NCI-H2227 (cell line): ENCODE measurements around the gene TBRG1.
"Not testable (repeated sequence)": the region's sequence is repeated elsewhere in the genome, so short reads cannot be mapped to it uniquely, and the experiment has no call there.

Experiments
- DNase-seq: peaks from one replicate; lab custom pipeline; 2025; ENCODE audit not compliant: unreplicated experiment; lab: John Stamatoyannopoulos, UW

TBRG1 gene, protein sequence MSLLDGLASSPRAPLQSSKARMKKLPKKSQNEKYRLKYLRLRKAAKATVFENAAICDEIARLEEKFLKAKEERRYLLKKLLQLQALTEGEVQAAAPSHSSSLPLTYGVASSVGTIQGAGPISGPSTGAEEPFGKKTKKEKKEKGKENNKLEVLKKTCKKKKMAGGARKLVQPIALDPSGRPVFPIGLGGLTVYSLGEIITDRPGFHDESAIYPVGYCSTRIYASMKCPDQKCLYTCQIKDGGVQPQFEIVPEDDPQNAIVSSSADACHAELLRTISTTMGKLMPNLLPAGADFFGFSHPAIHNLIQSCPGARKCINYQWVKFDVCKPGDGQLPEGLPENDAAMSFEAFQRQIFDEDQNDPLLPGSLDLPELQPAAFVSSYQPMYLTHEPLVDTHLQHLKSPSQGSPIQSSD

DNA sequence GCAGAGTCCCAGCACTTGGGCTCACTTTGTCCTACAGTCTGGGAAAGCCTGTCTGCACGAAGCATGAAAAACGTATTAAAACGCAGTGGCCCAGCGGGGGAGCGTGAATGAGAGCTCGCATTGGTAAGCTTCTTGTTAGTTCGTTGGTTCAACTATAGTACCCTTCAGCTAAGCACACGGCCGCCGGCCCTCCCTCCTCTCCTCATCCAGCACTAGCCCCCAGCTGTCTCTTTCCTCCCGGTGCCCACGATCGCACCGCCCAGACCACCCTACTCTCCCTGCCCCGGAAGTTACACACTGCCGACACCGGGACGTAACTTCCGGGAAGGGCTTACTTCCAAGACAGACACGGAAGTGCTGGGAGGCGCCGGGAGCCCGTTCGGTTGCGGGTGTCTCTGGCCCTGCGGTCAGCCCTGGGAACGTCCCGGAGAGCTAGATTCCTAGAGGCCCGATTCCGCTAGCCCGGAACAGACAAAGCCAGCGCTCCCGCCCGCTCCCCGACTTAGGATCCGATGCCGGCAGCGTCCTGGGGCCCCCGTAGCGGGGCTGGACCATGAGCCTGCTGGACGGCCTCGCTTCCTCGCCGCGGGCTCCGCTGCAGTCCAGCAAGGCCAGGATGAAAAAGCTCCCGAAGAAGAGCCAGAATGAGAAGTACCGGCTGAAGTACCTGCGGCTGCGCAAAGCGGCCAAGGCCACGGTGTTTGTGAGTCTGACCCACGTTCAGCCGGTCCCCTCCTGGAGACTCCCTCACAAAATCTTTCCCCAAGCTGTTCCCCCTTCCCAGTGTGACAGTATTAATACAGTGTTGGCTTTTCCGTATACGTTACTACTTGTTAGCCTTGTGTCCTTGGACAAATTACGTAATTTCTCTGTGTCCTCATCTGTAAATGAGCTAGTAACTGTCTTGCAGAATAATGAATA lies at the start of gene TBRG1:
TBRG1 (plus strand) TSS at position 334 of the 921 bp plus-strand sequence; CDS start at position 554, 220 bp downstream.
- DNase-seq: peak; percentile 91

DNA sequence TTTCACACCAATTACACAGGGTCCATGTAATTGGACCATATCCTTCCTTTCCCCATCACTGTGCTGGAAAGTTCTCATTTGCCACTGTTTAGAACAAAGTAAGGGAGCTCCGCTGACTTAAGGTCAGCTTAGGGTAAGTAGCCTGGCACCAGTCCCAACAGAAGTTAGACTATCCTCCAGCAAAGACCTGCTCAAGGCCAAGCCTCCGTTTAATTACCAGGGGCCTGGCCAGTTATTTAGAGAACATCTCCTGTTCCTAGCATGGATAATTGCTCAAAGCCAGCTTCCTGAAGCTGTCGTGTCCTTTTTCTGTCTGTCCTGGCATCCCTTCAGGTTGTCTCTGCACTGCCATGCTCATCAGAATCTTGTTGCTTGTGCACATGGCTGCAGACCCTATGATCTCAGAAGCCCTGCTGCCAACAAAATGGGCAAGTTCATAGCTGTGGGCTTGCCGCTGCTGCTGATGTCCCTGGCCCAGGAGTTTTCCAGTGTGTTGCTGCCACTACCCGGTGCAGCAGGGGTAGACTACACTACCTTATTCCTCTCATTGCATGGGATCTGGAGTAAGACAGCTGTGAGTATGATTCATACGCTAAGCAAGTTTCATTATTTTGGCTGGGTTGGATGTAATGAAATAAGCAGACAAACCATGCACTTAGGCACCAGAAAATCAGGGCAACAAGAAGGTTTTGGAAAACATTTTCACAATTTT lies 44.8 kb upstream of the TBRG1 start:
- no peak for DNase-seq

DNA sequence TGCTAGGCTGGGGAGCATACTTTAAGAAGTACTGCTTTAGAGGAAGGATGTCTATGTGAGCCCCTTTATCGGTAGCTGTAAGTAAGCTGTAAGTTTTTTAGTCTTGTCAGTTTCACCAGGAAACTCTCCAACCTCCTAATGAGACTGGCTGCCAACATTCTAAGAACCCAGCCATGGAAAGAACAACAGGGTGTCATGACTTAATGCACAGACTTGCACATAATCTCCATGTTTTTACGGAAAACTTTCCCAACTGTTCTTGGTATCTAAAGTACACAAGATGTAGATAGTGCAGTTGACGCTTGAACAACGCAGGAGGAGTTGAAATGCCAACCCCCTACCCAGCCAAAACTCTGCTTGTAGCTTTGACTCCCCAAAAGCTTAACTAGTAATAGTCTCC lies 43.9 kb upstream of the TBRG1 start:
- DNase-seq: no peak

- no peak for DNase-seq
Observed at GRCh38 chr11:124581817-124582216, 40.8 kb upstream of the TBRG1 start.

GRCh38 chr11:124582565-124582964 lies 40.1 kb upstream of the TBRG1 start:
- DNase-seq: peak; percentile 1

DNA sequence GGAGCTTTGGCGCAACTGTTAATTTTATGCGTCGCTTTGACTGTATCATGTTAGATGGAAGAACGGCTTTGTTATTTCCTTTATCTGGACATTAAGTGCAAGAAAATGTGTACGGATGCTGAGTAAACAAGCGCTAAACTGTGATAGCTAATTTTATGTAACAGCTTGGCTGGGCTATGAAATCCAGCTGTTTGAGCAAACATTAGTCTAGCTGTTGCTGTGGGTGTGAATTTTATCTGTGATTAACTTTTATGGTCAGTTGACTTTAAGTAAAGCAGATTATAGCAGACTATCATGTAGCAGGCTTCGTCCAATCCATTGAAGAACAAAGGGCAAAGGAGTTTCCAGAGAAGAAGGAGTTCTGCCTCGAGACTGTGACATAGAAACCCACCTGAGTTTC lies 38.9 kb upstream of the TBRG1 start:
- no peak for DNase-seq

DNA sequence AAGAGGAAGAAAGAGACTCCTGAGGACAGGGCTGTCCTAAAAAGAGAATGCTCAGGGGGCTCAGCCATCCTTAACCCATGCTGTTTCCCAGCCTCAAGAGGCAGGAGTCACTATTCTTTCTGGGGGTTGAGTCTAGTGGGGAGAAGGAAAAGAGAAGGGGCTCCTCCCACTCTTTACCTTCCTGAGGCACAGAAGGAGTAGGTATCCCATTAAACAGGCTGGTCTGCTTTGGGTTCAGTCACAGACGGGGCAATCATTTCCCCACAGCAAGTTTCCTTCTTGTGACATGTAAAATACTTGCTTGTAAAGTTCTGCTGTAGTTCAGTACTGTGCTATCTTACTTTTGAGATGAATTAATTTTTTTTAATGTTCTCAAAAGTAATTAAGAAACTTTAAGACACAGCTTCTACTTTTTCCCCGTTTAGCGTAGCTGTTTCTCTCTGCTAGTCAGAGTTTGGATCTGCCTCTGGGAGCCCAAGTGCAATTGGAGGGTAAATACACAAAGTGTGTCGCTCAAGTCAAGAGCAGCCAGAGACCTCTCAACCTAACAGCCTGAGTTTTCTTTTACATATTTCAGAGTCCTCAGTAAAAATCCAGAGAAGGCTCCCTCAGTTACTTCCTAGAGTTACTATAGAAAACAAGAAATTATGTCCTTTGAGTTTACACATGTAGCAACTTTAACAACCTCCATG lies 37.8 kb upstream of the TBRG1 start:
- no peak for DNase-seq

DNA sequence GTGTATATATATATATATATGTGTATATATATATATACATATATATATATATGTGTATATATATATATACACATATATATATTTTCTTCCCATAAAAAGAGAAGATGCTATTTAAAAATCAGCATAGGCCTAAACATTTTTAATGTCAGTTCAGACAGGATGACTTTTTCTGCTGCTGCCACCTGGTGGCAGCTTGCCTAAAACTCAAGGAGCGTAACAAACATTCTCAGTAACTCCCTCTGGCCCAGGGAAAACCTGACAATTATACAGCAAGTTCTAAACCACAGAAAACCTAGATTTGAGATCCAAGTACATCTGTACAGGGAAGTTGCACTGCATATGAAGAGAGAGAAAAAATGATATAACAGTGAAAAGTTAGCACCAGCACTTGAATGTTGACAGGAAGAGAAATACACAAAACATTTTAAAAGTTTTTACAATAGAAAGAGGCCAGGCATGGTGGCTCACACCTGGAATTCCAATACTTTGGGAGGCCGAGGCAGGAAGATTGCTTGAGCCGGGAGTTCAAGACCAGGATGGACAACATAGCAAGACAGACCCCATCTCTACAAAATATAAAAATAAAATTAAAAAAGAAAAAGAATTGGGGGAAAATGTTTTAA lies 36.3 kb upstream of the TBRG1 start:
- DNase-seq: peak; percentile 56

DNA sequence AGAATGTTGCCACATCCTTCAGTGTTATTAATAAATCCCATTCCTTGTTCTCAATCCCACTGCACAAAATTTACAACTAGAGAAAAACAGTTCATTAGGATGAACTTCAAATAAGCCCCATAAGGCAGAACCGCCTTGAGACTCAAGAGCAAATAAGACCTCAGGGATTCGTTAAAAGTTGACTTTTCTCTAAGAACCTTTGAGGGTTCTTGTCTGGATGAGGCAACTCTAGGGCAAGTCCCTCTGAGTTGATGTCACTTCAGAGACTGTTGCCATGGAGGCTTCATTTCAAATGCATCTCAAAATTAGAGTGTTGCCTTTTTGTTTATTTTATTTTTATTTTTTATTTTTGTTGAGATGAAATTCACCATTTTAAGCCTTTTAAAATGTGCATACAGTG lies 31.2 kb upstream of the TBRG1 start:
- DNase-seq: no peak

DNA sequence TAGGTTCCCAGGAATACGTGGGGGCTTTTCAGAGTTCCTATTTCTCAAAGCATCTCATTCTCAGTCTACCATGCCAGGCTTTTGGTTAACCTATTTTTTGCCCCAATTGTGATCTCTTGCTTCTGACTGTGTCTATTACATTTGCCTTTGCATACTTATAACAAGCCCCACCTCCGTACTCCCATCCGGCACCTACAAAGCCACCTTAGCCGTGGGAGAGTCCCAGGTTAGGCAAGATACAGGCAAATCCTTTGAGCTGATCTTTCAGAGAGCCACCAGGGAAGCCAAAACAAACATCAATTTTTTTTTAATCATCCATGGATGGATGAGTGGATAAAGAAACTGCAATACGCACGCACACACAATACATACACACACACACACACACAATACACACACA lies 30.0 kb upstream of the TBRG1 start:
- DNase-seq: no peak

DNA sequence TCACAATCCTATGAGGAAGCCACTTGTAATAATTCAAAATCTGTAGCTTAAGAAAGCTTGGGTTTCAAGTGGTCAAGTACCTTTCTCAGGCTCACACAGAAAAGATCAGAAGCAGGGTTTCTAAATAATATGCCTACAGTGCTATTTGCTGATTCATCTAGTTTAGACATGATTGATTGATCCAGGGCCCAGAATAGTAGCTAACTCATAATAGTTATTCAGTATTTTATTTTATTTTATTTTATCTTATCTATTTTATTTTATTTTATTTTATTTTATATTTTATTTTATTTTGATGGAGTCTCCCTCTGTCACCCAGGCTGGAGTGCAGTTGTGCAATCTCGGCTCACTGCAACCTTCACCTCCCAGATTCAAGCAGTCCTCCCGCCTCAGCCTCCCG lies 27.4 kb upstream of the TBRG1 start:
- no peak for DNase-seq

- DNase-seq: no peak
Observed at GRCh38 chr11:124597626-124598025, 25.0 kb upstream of the TBRG1 start.

DNA sequence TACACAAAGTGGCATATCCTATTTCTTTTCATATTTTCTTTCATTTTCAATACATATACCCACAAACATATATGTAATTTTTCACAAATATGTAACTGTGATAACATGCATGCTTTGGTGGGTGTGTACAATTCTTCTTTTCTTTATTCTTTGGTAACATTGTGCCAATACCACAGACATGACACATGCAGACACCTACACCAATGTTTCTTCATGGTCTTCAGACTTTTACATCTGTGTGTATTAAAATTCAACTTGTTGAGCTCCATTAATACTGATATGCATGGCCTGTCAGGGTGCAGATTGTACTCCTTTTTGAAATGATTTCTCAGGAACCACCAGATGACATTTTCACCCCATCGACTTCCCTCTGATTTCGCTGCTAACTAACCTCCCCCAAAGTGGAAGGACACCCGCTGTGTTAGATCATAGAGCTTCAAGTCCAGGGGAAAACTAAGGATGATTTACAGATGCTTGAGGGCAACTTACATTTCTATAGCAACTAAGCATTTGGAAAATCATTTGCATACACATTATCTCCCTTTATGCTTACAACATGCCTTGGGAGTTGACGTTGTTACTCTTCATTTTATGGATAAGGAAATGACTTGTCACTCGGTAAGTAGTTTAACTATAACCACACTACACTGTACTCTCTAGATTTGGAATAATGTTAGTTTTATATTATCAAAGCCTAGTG lies 21.9 kb upstream of the TBRG1 start:
- DNase-seq: no peak

DNA sequence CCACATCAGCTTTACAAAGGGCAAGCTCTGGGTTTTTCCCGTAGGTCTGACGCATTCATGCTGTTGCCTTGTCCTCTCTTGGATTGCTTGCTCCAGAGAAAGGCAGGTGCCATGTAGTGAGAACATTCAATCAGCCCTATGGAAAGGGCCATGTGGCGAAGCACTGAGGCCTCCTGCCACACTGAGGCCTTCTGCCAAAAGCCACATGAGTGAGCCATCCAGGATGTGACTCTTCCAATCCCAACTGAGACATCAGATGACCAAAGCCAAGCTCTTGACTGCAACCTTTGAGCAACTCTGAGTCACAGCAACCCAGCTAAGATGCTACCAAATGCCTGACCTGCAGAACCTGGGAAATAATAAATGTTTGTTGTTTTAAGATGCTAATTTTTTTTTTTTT lies 20.5 kb upstream of the TBRG1 start:
- DNase-seq: no peak

DNA sequence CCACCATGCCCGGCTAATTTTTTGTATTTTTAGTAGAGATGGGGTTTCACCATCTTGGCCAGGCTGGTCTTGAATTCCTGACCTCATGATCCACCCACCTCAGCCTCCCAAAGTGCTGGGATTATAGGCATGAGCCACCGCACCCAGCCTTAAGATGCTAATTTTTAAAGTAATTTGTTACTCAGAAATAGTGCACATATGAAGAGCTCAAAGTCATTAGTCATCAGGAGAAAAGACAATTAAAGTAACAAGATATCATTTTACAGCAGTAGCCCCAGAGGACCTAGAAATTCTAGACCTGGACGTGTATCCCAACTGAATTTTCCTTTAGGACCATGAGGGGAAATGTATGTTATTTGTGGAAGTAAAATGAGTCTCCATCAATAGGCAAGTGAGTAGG lies 19.9 kb upstream of the TBRG1 start:
- not testable (repeated sequence) for DNase-seq

DNA sequence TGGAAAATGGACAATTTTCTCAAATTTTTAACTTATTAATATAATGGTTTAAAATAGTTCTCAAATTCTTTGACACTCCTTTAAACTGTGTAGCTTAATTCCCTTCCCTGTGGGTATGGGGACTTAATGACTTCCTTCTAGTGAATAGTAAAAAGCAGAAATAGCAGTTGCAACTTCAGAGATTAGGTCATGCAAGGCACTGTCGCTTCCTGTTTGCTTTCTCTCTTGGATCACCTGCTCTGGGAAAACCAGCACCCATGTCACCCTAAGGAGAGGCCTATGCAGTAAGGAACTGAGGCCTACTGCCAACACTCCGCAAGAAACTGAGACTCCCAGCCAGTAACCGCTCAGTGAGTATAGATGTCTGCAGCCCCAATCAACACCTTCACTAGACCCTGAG lies 16.9 kb upstream of the TBRG1 start:
- no peak for DNase-seq

DNA sequence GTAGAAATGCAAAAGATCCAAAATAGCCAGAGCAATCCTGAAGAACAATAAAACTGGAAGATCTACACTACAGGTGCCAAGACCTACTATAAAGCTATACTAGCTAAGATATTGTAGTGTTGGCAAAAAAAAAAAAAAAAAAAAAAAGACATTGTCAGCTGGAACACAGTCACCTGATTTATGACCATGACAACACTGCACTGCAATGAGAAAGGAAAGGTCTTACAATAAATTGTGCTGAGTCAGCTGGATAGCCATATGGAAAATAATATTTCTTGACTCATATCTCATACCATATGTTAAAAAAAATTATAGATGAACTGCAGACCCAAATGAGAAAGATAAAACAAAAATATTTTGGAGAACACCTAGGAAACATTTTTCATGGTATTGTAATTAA lies 14.5 kb upstream of the TBRG1 start:
- DNase-seq: no peak

DNA sequence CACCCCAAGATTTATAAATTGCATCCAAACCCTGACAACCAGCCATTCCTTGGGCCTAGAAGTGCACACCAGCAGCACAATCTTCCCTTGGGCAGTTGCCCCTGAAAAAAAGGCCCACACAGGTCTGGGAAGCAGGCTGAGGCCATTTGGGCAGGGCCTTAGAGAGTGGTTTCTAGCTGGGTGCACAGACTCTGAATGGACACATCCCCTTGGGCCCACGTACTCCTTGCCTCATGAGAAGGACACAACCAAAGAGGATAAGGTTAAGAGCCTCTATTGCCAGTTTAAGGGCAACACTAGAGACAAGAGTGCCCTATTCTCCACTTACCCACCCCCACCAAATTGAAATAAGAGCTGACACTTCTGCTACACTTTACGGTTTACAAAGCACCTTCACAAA lies 12.4 kb upstream of the TBRG1 start:
- DNase-seq: no peak

DNA sequence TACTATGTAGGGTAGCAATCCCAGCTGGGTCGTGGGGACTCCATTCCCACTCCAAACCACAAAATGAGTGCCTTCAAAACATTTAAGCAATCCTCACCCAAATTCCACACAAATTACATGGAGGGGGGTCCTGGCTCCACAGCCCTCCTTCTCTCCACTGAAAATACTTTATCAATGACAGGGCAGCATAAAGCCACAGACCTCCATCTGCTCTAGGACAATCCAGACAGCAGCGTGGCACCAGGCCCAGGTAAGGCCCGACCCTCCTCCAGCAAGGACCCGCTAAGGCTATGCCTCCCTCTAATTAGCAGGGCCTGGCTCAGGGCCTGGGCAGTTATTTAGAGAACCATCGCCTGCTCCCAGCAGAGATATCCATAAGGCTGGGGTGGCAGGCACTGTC lies 11.6 kb upstream of the TBRG1 start, which contains the start of gene PANX3:
PANX3 (plus strand) TSS at position 365 of the 400 bp plus-strand sequence. CDS start 129 bp downstream, outside the sequence.
- DNase-seq: no peak

DNA sequence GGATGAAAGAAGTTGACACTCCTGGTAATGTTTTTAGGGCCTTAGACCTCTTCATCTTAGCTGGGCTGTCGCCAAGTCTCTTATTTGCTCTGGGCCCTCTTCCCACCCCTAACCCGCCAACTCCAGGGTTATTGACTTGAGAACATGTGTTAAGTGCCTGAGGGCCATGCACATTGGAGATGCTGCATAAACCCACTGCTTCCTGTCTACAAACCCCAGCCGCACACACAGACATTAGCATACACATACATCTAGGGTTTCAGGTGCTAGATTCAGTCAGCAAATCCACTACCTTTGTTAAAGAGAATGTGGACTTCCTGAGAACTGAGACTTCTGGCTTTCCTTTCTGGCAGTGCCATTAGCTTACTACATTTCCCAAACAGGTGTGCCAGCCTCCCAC lies 10.6 kb upstream of the TBRG1 start:
- no peak for DNase-seq
